Left lung (tissue), 10 donors: ENCODE data around the gene GYPC. TPM values are rescaled to one million over a fixed set of nuclear protein-coding genes. Genes with fewer than 3 reads are reported as not detected.

ENCODE experiments used
- ATAC-seq: fragments of 200-7000 bp; cut with Tn5 transposase; one replicate; pipeline ENCODE4 v1.9.1; 2020; ENCODE audit warnings: moderate library complexity
- DNase-seq, 4 donors: peaks; one replicate each; pipeline ENCODE4 v3.0.0-alpha.2; 2013 to 2020
- H3K27ac ChIP-seq, 2 donors: fragments of 200-600 bp; sonication (generic) in 1 of 2; one replicate each; pipeline versions ENCODE4 v1.5.0 to v1.8.0; 2020 to 2021
- H3K27me3 ChIP-seq, 2 donors: fragments of 200-600 bp; sonication (generic) in 1 of 2; one replicate each; pipeline versions ENCODE4 v1.5.0 to v1.8.0; 2020 to 2021
- H3K36me3 ChIP-seq, 2 donors: fragments of 200-600 bp; sonication (generic) in 1 of 2; one replicate each; pipeline versions ENCODE4 v1.5.0 to v1.8.0; 2020 to 2021
- H3K4me1 ChIP-seq, 2 donors: fragments of 200-600 bp; one replicate each; pipeline ENCODE4 v1.8.0; 2021
- H3K4me3 ChIP-seq, 2 donors: fragments of 200-600 bp; sonication (generic) in 1 of 2; one replicate each; pipeline versions ENCODE4 v1.5.0 to v1.8.0; 2020 to 2021; ENCODE audit warnings: mild to moderate bottlenecking in 1 of 2
- H3K9me3 ChIP-seq, 2 donors: fragments of 200-600 bp; sonication (generic) in 1 of 2; one replicate each; pipeline versions ENCODE4 v1.5.0 to v1.8.0; 2020 to 2021
- intact Hi-C, 2 donors: fragments of 100-400 bp; cut with DNase I; formaldehyde crosslinking; loops; one replicate each; pipeline versions ENCODE4 v1.11.2 to v1.14.2; 2022
- polyA plus RNA-seq, 6 donors: library from polyadenylated mRNA; unstranded; fragments of 120-200 nt; gene quantifications; one replicate each; pipeline ENCODE4 v1.2.1, GENCODE V29; 2013; ENCODE audit not compliant: insufficient read length in 6 of 6
- total RNA-seq, 2 donors: library from RNA; stranded (reverse); fragmentation: NEBNext Ultra II Directional; extraction: Animal tissue kit (Norgen Biotek cat#: 25700); gene quantifications; one replicate each; pipeline ENCODE4 v1.2.1, GENCODE V29; 2021
- TF ChIP-seq, protein P1 (sequence below), 2 donors: fragments of 200-600 bp; sonication (generic) in 1 of 2; IDR thresholded peaks; one replicate each; pipeline versions ENCODE4 v1.5.0 to v1.8.0; 2021; ENCODE audit warnings: antibody characterized with exemption in 2 of 2
- donor health status: DM: no; HTN: yes; CAD: no.
- donor health status: DM: no; HTN: no; CAD: no.

The GYPC gene
- total and polyA plus RNA-seq, 8 donors = 44.0 to 92.8 (median 73.9) TPM

DNA sequence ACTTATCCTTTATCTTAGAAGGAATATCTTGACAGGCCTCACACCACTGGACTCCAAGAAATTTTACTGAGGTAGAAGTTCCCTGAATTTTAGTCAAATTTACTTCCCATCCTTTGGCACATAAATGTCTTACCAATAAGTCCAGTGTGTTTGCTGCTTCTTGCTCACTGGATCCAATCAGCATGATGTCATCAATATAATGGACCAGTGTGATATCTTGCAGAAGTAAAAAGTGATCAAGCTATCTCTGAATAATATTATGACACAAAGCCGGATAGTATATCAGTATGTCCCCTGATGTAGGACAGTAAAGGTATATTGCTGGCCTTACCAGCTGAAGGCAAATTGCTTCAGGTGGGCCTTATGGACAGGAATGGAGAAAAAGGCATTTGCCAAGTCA is 6.9 kb upstream of the GYPC start:
- Histone ChIP-seq H3K4me1 (peaks cover 0 to 8% of the 10 kb centered on the region in 2 donors), H3K27me3 (no peaks in the 10 kb centered on the region), H3K9me3 (no peaks in the 10 kb centered on the region), H3K27ac (no peak overlapping the region), H3K36me3 (no peaks in the 10 kb centered on the region), H3K4me3 (no peak overlapping the region)
- intact Hi-C loops = no loop called here
- no peak for ATAC-seq
- DNase-seq = no peak
- TF ChIP-seq, protein P1, sequence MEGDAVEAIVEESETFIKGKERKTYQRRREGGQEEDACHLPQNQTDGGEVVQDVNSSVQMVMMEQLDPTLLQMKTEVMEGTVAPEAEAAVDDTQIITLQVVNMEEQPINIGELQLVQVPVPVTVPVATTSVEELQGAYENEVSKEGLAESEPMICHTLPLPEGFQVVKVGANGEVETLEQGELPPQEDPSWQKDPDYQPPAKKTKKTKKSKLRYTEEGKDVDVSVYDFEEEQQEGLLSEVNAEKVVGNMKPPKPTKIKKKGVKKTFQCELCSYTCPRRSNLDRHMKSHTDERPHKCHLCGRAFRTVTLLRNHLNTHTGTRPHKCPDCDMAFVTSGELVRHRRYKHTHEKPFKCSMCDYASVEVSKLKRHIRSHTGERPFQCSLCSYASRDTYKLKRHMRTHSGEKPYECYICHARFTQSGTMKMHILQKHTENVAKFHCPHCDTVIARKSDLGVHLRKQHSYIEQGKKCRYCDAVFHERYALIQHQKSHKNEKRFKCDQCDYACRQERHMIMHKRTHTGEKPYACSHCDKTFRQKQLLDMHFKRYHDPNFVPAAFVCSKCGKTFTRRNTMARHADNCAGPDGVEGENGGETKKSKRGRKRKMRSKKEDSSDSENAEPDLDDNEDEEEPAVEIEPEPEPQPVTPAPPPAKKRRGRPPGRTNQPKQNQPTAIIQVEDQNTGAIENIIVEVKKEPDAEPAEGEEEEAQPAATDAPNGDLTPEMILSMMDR (IDR thresholded peaks at IDR 0.05) = no peak

DNA sequence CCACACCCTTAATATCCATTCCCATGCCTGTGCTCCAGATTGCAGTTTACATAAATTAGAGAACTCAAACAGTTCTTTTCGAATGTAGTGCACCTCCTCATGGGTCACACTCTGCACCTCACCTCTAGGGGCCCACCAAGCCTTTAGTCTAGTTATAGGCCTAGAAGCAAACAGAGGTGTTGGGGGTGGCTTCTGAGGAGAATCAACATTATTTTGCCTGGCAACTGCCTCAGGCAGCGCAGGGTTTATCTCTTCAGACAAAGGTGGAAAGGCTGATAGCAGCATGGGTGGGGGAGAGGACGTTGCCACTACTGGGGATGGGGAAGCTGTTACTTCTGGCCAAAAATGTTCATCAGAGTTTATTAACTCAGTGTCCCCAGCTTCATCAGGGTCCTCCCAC is 5.0 kb upstream of the GYPC start:
- H3K27me3 ChIP-seq = peaks cover 0 to 6% of the 10 kb centered on the region in 2 donors
- TF ChIP-seq, protein P1 (IDR thresholded peaks at IDR 0.05) = no peak

DNA sequence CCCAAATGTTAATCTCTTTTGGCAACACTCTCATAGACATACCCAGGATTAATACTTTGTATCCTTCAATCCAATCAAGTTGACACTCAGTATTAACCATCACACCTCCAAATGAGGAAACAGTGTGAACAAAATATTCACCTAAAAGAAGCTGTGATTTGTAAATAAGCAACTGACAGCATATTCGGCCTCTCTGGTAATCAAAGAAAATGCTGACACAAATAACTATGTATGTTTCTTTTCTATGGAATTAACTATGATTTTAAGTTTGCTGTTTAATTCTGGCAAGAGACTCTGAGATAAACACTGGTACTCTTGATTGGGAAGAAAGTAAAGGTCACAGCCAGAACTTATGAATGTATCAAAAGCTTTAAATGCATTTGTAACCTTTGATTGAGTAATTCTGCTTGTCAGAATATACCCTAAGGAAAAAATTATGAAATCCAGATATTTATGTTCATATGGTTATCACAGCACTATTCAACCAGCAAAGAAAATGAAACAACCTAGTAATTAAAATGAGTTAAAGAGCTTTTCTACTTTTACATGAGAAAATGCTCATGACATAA is 3.6 kb upstream of the GYPC start:
- DNase-seq = no peak
- Histone ChIP-seq H3K4me1 (peaks cover 8 to 34% of the 10 kb centered on the region in 2 donors), H3K9me3 (no peaks in the 10 kb centered on the region), H3K4me3 (no peak overlapping the region), H3K27ac (no peak overlapping the region), H3K36me3 (no peaks in the 10 kb centered on the region), H3K27me3 (peaks cover 0 to 12% of the 10 kb centered on the region in 2 donors)
- intact Hi-C loops = no loop called here
- TF ChIP-seq, protein P1 (IDR thresholded peaks at IDR 0.05) = no peak
- no peak for ATAC-seq

More for the DNA sequence above, 5.0 kb upstream of the GYPC start:
- intact Hi-C loops = no loop called here
- Histone ChIP-seq H3K4me3 (no peak overlapping the region), H3K36me3 (no peaks in the 10 kb centered on the region), H3K27ac (no peak overlapping the region), H3K9me3 (no peaks in the 10 kb centered on the region), H3K4me1 (peaks cover 8 to 20% of the 10 kb centered on the region in 2 donors)
- ATAC-seq = no peak
- DNase-seq = no peak

DNA sequence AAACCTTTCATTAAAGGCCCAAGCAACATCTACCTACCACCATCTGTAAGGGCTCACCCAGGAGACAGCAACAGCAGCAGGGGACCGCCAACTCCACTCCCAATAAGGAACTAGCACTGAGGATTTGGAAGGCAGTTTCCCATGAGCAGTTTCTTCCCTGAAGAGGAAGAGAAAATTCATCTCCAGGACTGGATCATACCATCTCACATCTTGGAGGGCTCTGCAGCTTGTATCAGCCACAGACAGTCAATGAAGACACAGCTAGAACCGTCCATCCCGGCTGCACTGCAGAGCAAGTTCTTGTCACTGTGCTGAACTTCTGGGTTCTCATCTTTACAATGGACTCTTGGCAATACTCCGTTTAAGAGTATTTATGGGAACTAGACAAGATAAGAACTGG is 2.8 kb upstream of the GYPC start:
- peak in 1 of 4 donors; percentile 31 for DNase-seq
- no peaks in the 10 kb centered on the region for H3K9me3 ChIP-seq
- TF ChIP-seq, protein P1 (IDR thresholded peaks at IDR 0.05) = no peak
- H3K4me1 ChIP-seq = peaks cover 13 to 41% of the 10 kb centered on the region in 2 donors
- H3K36me3 ChIP-seq = no peaks in the 10 kb centered on the region
- peaks cover 0 to 12% of the 10 kb centered on the region in 2 donors for H3K27me3 ChIP-seq
- intact Hi-C loops = no loop called here
- H3K27ac ChIP-seq = no peak overlapping the region
- no peak overlapping the region for H3K4me3 ChIP-seq
- ATAC-seq = no peak

DNA sequence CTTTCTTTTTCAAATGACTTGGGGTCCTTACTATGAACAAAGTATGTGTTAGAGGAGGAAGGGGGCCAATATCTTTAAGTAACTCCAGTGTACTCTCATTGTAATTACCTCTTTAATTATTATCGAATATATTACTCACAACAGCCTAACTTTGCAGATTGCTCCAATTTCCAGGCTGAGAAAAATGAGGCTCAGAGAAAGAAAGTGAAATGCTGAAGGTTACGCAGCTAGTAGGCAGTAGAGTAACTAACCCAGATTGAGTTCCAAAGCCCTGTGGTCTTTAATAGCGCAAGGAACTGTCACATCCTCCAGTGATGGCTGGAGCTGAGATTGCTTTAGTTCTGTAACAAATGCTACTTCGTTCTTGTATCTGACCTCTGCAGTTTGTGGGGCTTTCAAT is 2.2 kb upstream of the GYPC start:
- no peak for ATAC-seq
- Histone ChIP-seq H3K9me3 (no peaks in the 10 kb centered on the region), H3K4me1 (peaks cover 20 to 48% of the 10 kb centered on the region in 2 donors), H3K4me3 (no peak overlapping the region), H3K27me3 (peaks cover 0 to 12% of the 10 kb centered on the region in 2 donors), H3K36me3 (no peaks in the 10 kb centered on the region), H3K27ac (no peak overlapping the region)
- intact Hi-C loops = no loop called here
- TF ChIP-seq, protein P1 (IDR thresholded peaks at IDR 0.05) = no peak
- DNase-seq = no peak
